SW 1271 (cell line): ENCODE measurements around the gene OPCML.

Source experiments
- DNase-seq, 2 experiments: peaks; one replicate each; lab custom pipeline; 2025; lab: John Stamatoyannopoulos, UW

The OPCML gene

DNA sequence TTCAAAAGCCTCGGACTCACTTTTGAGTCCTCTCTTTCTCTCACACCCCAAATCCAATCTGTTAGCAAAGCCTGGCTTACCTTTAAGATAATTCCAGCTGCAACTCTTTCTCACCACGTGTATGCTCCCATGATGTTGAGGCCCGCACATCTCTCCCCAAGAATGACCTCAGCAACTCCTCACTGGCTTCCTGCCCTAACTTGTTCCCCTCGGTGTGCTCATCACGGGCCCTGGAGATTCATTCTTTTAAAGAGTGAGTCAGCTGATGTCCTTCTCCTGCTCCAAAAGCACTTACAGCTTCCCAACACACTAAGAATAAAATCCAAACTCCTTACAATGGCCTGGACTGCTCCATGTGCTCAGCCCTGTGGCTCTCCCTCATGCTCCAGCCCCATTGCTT lies 1041.3 kb downstream of the OPCML start:
- DNase-seq, result no peak

DNA sequence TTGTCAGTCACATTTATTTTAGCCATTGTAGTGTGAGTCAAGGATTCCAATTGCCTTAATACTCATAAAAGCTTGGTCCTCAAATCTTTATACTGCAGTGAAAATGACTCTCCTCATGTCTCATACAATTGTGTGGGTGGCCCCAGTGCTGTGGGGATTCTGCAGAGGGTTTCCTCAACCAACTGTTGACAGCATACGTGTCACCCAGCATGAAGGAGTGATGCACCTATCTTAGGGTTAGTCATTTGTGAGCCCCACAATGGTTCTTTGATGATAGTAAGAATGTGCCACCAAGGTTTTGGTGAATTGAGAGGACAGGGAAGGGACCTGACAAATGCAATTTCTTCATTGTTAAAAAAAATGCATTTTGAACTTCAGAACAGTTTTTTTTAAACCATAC lies 1046.2 kb downstream of the OPCML start:
- DNase-seq, result no peak

DNA sequence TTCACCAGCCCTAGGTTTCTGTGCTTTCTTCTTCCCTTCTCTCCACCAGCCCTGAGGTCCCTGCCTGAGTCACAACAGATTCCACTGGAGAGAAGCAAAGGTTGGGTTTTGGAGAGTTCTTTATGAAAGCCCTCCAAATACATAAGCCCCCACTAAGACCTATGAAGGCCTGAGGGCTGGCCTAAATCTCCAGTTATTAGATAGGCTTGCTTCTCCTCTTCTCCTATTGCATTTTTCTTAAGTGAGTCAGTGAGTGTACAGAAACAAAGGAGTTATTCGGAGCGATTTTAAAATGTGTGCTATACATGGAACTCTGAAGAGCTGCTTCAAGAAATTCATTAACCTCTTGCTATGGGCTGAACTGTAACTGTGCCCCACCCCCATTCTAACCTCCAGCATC lies 1057.3 kb downstream of the OPCML start:
- no peak for DNase-seq

DNA sequence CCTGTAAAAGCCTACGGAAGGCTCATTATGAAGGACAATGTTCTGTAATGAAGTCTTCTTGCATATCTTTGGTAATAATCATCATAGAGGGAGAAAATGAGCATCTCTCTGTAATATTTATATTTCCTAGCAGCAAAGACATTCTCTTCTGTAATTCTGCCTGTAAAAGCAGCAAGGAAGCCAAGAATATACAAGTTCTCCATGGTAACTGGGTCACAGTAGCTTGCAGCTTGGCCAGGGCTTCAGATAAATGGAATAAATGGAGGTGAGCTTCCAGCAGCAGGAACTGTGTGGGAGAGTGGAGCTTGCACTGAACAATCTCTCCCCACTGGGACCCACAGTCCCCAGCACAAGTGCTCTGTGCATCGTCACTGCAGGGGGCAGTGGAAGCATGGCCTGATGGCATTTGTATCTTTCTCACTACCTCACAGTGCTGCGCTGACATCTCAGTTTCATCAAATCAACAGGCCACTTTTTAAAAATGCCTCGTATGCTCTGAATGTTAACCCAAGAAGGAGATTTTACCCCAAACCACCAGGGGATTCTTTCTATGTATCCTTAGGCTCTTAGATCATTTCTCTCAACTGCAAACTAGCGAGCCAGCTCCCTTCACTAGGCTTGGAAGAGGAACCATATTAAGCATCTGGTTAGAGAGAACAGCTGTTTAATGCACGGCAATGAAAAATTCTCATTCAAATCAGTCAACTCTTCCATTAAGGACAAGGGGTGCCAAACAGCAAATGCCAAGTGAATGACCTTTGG lies 1059.7 kb downstream of the OPCML start:
- no peak for DNase-seq

DNA sequence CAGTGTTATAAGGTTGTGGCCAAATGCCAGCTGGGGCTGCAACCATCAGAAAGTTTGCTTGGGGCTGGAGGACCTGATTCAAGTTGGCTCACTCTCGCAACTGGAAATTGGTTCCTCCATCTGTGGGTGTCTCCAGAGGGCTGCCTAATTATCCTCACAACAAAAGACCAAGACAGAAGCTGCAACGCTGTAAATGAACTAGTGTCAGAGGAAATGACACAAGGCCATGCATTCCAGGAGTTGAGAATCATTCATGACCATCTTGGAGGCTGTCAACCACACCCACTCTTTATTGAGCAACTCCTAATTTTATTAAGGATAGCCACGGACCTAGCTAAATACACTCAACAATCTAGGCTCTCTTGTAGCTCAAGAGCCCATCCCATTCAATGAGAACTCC lies 1060.8 kb downstream of the OPCML start:
- no peak for DNase-seq

DNA sequence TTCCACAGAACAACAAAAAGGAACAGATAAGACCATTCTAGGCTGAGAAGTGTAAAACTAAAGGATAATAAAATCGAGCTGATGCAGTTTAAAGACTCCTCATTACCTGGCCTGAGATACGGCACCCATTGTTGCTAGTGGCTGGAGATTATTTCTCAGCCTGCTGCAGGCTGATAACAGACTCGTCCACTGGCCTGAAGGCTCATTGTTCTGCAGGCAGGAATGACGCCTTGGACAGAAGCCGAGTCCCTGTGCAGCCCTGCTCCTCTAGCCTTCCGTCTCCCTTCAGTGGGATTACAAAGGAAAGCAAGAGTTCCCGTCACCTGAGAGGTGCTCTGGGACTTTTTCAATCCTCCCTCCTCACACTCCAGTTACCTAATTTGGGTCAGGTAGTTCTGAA lies 1065.3 kb downstream of the OPCML start:
- no peak for DNase-seq

DNA sequence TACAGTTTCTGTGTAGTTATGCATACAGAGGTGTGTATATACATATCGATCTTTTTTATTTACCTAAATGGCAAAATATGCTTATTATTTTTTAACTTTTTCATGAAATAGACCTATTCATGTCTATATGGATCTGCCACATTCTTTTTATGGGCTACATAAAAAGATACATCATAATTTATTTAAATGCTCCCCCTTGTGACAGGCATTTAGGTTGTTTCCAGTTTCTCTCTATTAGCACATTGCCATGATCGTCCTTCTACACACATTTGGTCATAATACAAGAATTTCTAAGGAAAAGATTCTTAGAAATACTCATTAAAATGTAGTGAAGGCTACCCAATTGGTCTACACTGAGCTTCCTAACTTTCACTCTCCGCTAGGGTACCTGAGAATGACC lies 1067.4 kb downstream of the OPCML start:
- DNase-seq, result no peak

DNA sequence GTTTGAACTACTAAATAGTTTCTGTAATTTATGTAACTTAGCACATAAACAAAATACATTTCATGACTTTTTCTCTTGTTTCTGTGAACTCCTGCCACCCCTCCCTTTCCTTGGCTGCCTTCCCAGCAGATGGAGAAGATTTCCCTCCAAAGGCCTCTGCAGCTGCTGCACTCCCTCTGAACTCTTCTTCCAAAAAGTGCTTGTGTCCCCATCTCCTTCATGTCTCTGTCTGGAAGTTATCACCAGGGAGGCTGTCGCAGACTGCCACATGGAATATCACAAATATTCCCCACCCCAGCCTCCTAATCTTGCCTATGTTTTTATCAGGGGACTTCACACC lies 1068.3 kb downstream of the OPCML start:
- no peak for DNase-seq

DNA sequence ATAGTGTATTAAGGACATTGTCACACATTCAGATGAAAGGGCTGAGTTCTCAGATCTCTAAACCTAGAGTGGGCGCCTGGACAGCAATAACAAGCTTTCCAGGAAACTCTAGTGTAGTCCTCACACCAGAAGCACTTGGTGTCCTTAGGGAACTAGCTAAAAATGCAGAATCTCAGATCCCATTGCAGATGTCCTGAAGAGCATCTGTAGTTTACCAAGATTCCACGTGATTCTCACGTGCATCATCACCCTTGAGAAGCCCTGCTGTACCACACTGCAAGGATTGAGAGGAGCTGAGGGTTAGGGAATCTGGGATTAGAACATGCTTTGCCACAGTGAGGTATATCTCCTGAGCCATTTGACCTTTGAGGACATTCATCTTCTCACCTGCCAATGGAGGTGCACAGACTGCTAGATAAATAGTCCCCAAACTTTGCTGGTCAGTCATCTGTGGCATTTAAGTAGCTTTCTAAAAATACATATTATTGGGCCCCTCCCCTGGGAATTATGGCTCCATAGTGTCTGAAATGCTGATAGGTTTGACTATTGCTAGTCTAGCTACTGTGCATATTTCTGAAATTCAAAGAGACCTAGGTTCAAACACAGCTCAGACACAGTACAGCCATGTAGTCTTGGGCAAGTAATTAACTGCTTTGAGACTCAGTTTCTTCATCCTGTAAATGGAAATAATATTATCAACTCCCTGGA lies 1068.9 kb downstream of the OPCML start:
- no peak for DNase-seq

DNA sequence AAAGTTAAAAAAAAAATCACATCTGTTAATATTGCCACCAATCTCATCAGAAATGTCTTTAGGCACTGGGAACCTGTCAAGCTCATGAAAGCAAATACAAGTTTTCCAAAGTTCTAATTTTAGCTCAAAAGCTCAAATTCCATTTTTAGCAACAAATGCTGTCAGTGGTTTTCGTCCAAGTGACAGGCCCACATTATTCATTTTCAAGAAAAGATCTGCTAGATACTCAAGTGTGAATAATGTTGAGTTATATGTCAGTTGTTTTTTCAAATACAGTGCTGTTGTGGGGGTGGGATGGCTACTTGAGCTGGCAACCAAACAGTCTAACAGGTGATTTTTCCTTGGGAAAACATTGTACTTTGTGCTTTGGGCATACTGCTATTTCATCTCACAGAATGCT lies 1072.6 kb downstream of the OPCML start:
- no peak for DNase-seq

DNA sequence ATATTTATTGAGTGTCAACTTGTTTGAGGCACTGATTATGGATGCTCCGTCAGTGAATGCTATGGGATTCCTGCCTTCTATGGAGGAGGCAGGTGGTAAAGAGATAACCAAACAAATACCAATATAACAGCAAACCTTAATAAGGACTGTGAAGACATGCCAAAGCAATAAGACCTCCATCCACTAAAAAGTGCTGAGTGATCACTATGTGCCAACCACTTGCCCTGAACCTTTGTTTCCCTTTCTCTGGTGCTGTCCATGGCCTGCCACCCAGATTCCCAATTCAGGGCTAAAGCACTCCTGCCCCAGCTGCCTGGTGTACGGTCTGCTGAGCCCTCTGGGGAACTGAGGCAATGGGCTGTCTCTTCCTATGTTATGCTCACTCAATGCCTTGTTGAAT lies 1074.9 kb downstream of the OPCML start:
- no peak for DNase-seq

DNA sequence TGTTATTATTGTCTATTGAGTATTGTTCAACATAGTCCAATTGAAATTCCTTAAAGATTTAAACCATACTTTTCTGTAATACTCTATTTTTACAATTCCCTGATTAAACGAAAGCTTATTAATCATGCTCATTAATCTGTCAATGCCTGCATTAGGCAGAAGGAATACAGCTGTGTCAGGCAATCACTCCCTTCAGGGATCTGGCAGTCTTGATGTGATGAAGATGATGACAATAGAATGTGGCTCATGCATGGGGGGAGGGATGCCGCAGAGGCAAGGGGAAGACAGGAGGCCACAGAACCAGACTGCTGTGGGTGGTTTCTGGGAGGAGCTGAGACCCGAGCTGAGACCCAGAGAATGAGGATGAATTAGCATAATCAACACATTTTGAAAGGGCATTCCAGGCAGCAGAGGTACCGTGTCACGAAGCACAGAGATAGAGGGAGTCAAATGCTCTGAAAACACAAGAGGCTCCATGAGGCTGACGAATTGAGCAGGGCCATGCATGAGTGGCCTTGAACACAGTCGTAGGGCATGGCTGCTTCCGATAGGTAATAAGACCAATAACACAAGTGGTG lies 1075.5 kb downstream of the OPCML start:
- DNase-seq, result no peak

DNA sequence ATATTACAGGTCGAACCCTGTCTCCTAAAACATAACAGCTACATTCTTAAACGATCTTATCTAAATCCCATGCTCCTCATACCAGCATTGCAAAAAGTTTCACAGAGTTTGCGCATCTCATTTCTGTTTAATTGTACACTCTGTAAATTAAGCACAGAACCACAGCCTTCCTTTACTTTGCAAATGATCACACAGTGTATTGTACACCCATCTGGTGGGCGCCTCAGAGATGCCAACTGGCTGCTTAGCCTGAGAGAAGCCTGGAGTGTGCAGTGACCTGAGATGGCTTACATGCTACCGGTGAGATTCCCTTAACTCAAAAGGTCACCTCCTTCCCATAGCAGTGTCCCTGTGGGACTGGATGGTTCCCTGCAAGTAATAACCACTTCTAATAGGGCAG lies 1077.3 kb downstream of the OPCML start:
- DNase-seq, result no peak

DNA sequence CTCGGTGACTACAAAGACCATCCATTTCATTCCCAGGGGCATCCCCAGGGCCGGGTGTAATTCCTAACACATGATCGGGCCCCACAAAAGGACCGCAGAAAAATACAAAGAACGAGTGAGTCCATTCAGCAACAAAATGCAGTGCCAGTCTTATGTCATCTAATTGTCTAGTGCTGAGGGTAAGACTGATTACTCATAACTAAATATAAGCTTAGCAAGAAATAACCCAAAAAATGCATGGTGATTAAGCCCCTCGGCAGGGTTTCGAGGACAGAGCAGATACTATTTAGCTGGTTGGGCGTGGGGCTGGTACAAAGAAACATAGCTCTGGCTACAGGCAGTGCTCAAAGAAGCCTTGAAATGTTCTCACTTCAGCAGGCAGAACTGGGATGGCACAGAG lies 1078.9 kb downstream of the OPCML start:
- DNase-seq, result no peak

DNA sequence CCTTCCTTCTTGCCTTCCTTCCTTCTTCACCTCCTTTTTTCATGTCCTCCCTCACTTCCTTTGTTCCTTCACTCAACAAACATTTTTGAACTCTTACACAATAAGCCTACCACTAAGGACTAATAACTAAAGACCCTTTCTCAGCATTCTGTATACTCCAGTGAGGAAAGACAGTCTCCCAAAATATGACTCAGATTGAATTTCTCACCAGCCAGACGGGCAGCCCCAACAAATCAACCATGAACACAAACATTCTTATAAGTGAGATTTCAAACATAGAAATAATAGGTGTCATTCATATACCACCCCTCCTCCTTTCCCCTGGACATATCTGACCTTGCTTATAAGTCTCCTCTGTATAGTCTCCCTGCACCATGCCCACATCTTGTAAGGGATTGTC lies 1079.7 kb downstream of the OPCML start:
- DNase-seq, result no peak

DNA sequence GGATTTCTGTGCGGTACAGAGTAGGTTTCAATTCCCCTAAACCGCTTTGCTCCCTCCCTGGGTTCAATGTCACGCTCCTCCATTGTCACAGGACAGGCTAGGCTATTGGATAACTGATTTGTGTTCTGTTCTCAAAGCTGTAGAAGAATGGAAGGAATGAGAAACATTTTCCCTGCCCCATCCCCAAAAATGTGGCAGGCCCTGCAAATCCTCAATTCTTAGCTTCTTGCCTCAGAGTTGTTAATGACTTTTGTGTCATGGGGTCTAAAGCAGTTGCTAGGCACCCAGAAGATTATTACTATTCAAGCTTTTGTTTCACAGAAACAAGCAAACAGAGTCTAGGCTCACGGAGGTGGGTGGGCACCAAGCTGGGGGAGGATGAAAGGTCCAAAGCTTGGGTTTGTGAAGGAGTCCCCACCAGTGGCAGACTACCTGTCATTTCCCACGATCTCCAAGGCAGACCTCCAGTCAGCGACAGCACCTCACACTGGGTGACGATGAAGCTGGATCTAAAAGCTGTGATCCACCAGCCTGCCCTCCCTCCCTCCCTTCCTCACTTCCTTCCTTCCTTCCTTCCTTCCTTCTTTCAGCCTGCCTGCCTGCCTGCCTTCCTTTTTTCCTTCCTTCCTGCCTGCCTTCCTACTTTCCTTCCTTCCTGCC lies 1080.2 kb downstream of the OPCML start:
- DNase-seq, result no peak

DNA sequence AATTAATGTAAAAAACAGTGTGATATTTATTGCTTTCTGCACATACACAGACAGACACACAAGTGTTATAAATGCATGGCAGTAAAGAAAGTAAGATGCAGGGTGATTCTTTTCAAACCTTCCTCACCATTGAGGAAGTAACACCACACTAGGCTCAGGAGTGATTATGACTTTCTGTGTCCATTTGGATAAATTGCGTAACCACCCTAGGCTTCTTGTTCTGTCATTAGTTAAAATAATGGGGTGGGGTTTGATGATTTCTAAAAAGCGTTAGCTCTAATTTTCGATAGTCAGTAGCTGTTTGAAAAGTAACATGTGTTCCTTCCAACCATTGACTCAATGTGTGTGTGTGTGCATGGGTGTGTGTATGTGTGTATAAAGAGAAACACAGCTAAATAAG lies 1081.7 kb downstream of the OPCML start:
- DNase-seq, result no peak

DNA sequence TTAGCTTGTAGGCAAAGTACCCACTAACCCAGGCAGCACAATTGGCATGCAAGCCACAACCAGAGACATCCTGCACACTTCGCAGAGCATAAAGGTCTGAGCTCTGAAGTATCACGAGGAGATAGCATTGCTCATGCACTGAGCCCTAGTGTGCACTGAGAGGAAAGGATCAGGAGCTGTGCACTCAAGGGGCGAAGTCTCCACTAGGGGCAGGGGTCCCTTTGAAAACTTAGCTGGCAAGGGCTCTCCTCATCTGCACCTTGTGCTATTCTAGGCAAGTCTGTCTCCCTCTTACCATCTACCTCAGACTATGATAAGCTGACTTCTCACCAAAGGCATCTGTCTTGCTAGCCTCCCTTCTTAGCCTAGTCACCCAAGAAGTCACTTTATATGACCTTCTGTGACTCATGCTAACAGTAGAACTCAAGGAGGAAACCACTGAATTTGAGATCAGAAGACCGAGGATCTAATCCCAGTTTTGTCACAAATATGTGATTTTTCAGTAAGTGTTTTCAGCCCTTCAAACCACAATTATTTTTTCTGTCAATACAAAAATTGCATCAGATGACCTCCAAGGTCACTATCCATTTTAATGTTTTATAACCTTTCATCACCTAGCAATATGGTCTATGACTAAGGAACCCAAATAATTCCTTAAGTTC lies 1083.8 kb downstream of the OPCML start:
- DNase-seq, result no peak

DNA sequence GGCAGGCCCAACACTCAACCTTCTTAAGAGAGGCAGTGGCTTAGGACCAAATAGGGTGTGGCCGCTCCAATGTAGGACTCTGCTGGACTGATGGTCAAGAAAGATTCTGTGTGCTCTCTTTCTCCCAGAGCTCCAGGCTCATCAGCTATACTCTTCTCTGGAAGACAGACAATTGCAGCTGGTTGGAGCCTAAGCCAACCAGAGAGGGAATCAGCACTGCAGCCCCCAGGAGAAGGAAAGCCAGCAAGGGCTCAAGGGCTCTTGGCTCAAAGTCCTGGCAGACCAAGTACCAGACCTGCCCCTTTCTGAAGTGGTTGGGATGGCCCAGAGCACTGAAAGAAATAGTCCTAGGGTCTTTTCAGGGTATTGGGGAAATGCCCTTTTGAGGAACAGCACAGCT lies 1084.5 kb downstream of the OPCML start:
- DNase-seq, result no peak

DNA sequence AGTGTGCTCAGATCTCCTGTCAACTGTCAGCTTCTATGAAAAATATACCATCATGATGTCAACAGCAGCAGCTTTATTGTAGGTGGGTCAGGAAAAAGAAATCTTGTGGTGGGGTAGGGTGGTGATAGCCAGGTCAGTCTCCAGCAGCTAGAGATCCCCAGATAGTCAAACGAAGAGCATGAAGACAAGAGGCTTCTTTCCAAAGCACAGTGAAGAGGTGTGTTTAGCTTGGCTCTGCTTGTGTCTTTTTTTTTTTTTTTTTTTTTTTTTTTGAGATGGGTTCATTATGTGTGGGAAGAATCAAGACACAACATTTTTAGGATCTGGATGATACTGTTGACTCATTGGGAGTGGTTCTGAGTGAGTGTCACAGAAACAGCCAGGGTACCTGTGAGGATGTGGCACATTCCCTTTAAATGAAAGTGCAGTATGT lies 1086.4 kb downstream of the OPCML start:
- no peak for DNase-seq

DNA sequence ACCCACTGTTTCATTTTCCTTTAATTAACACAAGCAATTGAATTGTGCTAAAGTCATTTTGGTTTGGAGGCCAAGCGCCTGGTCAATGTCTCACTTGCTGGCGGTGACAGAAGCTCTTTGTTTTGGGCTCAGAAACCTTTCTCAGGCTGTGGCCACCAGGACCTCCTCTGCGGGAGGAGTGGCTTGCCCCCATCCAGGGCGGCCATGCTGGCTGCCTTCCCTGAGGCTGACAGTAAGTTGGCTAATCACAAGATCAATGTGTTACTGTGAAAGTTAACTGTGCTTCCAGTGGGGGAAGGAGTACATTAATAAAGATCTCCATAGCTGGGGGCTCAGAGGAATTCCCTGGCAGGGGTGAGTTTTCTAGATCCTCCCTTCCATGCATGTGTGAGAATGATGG lies 1087.4 kb downstream of the OPCML start:
- DNase-seq, result no peak

DNA sequence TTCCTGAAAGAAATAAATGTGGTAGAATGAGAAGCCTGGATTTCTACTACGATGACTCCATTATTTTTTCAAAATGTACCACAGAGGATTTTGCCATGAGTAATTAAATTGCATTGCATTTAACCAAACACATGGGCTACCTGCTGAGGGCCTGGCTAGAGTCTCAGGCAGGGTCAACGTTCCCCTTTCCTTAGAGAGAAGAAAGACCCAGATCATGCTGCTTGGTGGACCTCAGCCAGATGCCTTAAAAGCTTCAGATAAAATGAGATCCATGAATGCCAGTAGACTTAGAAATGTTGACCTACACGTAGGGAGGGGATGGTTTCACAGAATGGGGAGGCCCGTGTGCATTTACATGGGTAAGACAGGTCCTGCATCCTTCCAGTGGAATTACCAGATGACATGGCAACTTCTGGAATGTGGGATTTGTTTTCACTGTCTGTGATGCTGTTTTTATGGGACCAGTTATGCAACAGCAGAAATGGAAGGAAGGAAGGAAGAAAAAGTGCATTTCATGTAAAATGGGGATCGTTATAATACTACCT lies 1092.5 kb downstream of the OPCML start:
- DNase-seq, result no peak
